Fibroblast of pulmonary artery (primary cell): ENCODE results near the gene PLXNA4.

ENCODE experiments used
- DNase-seq: peaks from one replicate; pipeline ENCODE4 v3.0.0-alpha.2; 2010; ENCODE audit warnings: low read depth
- H3K4me3 ChIP-seq: replicated peaks from 2 replicates; pipeline ENCODE4 v1.5.1; 2011; ENCODE audit warnings: low read depth, mild to moderate bottlenecking, control low read depth, low read length, moderate library complexity
- TF ChIP-seq, protein P1 (sequence below): IDR thresholded peaks from 2 replicates; pipeline ENCODE4 v1.5.1; 2011; ENCODE audit warnings: mild to moderate bottlenecking, control low read depth, low read length, inconsistent platforms; ENCODE audit errors: missing control alignments

The PLXNA4 gene

DNA sequence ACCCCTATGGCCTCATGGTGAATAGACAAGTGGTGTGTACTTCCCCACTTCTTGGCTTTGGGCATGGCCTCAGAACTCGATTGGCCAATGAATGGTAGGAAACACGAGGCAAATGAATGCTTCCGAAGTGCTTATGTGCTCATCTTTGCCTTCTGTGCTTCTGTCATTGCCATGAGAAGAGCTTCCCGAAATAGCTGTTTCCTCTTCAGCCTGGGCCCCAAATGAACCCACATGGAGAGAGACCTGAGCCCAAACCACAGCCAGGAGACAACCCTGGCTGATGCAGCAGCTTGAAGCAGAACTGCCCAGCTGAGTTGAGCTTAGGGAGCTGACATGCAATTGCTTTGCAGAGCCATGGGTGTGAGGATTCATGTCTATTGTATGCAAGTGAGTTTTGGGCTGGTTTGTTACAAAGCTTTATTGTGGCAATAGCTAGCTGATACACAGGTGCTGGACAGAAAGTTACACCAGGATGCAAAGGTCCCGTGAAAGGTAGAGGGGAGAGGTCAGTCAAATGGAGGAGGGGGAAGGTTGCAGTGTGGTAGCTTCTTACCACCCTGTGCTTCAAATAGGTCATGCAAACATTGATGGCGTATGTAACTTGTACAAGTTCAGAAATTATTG, 328.2 kb downstream of the PLXNA4 start:
- TF ChIP-seq, protein P1, sequence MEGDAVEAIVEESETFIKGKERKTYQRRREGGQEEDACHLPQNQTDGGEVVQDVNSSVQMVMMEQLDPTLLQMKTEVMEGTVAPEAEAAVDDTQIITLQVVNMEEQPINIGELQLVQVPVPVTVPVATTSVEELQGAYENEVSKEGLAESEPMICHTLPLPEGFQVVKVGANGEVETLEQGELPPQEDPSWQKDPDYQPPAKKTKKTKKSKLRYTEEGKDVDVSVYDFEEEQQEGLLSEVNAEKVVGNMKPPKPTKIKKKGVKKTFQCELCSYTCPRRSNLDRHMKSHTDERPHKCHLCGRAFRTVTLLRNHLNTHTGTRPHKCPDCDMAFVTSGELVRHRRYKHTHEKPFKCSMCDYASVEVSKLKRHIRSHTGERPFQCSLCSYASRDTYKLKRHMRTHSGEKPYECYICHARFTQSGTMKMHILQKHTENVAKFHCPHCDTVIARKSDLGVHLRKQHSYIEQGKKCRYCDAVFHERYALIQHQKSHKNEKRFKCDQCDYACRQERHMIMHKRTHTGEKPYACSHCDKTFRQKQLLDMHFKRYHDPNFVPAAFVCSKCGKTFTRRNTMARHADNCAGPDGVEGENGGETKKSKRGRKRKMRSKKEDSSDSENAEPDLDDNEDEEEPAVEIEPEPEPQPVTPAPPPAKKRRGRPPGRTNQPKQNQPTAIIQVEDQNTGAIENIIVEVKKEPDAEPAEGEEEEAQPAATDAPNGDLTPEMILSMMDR = no peak

DNA sequence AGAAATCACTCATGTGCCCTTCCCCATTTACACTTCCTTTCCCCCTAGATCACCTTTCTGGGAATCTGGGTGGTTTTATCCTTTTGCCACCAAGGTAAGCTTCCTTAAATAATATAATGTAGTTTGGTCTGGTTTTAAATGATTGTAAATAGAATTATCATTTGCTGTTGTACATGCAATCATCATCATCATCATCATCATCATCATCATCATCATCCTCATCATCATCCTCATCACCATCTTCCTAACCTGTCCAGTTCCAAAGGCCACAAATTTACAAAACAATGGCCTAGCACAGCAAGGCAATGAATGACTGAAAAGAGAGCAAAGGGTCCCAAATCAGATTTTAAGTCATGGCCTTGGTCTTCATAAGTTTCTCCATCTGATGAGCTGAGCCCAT, 329.7 kb downstream of the PLXNA4 start:
- TF ChIP-seq, protein P1 = no peak
- H3K4me3 ChIP-seq = no peak overlapping the region
- no peak for DNase-seq

More for the DNA sequence above, 328.2 kb downstream of the PLXNA4 start:
- no peak for DNase-seq
- H3K4me3 ChIP-seq = no peak overlapping the region

- no peak overlapping the region for H3K4me3 ChIP-seq
- TF ChIP-seq, protein P1 = no peak
- DNase-seq = no peak
Observed at GRCh38 chr7:132245539-132245938, 330.7 kb downstream of the PLXNA4 start.

DNA sequence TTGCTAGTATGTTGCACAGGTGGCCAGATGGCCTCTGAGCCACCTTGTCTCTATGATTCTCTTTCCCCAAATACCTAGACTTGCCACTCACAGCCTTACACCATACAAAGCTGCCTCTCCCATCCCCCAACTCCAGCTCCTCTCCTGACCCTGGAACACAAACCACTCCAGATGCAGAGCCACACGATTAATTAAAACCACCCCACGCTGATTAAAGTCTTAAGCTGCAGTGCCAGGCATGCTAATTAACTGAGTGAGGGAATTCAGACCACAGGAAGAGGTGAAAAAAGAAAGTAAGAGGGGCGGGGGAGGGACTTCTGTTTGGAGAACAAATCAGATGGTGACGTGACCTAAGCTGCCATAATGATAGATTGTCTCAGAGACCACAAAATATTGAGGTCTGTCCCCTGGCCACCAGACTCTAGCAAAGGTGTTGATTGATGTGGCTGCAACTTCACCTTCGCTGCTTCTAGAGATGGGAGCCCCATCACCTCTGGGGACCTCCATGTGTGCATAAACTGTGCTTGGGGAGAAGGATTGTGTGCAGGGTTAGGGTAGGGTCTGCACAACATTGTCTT, 331.3 kb downstream of the PLXNA4 start:
- DNase-seq = no peak
- no peak overlapping the region for H3K4me3 ChIP-seq
- TF ChIP-seq, protein P1 = no peak

DNA sequence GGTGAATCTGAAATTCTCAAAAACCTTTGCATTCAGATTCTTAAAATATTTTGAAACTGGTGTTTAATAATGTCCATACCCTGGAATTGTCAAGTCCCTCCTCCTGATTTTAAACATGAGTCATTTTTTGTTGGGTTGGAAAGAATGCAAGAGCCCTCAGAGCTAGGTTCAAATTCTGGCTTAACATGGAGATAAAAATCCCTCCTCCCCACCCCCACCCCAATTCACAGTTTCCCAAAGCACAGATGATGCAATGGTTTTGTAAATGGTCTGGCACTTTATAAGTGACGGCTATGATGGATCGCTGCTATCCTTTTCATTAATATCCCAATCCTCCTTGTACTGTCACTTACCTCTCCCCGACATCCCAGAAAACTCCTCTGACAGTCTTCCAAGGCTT, 332.8 kb downstream of the PLXNA4 start:
- DNase-seq = peak; percentile 22
- TF ChIP-seq, protein P1 = no peak

GRCh38 chr7:132243051-132243450, 333.2 kb downstream of the PLXNA4 start:
- TF ChIP-seq, protein P1 = no peak
- H3K4me3 ChIP-seq = no peak overlapping the region
- no peak for DNase-seq

More for the DNA sequence above, 332.8 kb downstream of the PLXNA4 start:
- no peak overlapping the region for H3K4me3 ChIP-seq
